T47D (cell line): ENCODE data around the gene MRNIP.

Experiments used
- DNase-seq, 2 experiments: peaks; one replicate each; pipeline versions ENCODE4 v3.0.0 to v3.0.0-alpha.2; 2011 to 2012; ENCODE audit warnings: low read depth in 1 of 2, low spot score in 1 of 2
- JUND ChIP-seq: IDR thresholded peaks from 2 replicates; pipeline ENCODE4 v1.6.1; 2012; ENCODE audit warnings: low read depth
- in situ Hi-C: cut with HindIII; loops from 2 replicates; pipeline ENCODE4 v1.10.0; 2016; ENCODE audit warnings: low sequenced_read_pairs, low pct_unique_long_range_greater_than_20kb

Gene MRNIP

DNA sequence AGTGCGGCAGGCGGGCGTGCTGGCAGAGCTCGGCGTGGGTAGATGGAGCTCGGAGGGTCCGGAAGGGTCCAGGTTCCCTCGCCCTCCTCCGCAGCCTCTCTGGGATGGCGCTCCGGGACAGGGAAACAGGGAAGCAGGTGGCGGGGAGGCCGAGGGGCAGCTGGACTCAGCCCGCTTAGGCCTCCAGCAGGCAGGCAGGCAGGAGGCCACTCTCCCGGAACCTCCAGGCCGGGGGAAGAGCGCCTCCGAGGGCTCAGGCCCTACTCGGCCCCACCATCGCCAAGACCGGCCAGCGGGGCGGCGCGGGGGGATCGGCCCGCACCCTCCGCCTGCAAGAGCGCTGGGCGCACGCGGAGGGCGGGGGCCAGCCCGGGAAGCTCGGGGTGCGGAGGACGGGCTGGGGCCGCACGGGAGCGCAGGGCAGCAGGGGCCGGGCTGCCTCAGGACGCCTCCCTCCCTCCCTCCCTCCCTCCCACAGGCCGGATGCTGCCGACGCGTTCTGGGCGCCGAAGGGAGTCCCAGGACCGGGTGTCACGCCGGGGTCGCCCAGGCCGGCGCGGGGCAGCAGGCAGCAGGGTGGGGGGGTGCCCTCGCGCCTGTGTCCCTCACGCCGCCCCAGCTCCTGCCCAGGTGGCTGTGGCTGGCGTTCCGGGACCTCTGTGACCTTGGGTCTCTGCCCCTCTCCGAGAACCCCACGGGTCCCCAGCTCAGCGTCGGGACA is 52.9 kb downstream of the MRNIP start:
- in situ Hi-C loops, result no loop called here
- DNase-seq, result peak; percentile 57 to 81
- no peak for TF ChIP-seq JUND

DNA sequence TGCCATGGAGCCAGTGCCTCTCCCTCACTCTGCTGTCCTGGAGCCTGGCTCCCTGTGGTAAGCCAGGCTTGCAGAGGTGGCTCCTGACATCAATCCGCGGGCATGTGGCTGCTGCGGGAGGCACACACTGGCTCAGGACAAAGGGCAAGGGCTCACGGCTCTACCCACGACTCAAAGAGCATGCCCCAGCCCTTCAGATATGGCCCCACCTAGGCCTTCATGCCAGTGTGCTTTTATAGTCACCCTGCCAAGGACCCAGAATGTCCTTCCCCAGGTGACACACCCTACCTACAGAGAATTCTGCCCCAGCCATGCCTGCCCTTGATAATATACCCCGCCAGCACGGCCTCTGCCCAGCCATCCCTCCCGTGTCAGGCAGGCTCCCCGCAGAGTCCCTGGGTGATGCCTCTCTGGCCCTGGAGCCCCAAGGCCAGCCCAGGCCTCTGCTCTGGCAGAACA is 53.5 kb downstream of the MRNIP start:
- no peak for DNase-seq
- no peak for TF ChIP-seq JUND
- in situ Hi-C loops, result no loop called here

DNA sequence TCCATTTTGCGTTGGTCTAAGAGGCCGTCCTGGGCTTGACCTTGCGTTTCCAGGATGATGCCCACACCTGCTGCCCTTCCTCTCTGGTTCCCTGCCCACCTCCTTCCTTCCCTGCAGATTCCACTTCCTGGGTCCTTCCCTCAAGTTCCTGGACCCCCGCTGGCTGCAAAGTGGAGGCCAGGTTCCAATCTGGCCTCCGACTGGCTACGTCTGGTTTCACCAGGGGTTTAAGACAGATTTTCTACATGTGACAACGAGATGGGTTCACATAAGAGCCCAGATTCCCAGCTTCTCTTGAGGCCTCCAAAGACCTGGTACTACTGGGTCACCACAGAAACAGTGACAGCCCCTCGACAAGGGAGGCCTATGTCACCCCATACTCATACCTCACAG is 54.1 kb downstream of the MRNIP start:
- DNase-seq, result no peak
- no peak for TF ChIP-seq JUND
- in situ Hi-C loops, result no loop called here

DNA sequence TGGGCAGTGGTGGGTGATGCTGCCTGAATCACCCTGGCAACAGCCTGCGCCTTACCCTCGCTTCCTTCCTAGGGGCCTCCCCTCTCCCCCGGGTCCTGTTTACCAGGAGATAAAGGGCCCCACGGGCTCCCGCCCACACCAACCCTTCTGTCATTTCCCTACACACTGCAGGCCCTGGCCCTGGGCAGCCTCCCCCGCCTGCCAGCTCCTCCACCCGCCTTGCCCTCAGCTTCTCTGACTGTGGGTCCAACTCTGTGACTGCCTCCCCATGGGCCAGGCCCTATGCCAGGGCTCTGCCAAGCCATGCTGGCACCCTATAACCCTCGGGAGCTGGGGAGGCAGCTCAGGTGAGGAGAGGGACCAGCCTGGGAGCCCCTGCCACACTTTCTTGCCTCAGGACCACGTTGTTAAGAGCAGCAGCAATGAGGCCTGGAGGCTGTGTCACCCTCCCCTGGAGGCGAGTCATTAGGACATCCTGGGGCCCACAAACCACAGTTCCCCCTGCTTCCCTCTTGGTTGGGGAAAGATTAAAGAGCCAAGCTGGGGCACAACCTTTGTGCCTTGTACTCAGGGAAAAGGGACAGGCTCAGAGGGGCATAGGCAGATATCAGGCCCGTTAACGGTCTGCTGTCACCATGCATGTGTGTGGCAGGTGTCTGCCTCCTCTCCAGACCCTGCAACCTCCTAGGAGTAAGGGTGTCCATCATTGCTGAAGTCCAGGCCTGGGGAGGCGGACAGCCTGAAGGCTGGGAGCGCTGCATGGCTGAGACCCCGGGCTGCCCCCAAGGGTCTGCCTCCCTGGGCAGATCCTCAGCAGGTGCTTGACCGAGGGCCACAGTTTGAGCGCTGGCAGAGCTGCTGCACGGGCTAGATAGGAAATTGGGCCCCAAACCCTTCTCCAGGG is 54.7 kb downstream of the MRNIP start:
- no peak for TF ChIP-seq JUND
- in situ Hi-C loops, result no loop called here
- DNase-seq, result no peak

DNA sequence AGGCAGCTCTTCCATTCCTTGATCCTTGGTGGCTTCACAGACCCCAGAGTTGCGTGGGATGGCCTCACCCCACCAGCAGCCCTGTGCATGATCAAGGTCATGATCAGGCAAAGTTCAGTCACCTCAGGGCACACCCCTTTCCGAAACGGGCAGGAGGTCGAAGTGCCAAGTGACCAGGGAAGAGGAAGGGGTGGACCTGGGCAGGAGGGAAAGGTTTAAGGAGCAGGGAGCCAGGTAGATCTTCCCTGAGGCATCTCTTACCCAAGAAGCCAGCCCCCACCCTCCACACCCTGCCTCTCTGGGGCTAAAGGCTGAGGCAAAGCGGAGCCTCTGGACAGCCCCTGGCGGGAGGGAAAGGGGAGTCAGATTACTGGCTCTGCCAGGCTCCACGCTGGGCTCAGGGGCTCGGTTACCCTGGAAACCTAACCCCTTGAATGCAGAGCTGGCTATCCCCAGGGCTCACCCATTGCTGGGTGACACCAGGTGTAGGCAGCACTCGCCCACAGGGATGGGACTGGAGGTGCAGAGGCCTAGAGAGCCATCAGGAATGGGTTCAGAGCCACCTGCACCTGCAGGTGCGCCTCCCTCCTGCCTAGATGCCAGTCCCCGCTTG is 55.6 kb downstream of the MRNIP start:
- TF ChIP-seq JUND, result no peak
- in situ Hi-C loops, result no loop called here
- no peak for DNase-seq

DNA sequence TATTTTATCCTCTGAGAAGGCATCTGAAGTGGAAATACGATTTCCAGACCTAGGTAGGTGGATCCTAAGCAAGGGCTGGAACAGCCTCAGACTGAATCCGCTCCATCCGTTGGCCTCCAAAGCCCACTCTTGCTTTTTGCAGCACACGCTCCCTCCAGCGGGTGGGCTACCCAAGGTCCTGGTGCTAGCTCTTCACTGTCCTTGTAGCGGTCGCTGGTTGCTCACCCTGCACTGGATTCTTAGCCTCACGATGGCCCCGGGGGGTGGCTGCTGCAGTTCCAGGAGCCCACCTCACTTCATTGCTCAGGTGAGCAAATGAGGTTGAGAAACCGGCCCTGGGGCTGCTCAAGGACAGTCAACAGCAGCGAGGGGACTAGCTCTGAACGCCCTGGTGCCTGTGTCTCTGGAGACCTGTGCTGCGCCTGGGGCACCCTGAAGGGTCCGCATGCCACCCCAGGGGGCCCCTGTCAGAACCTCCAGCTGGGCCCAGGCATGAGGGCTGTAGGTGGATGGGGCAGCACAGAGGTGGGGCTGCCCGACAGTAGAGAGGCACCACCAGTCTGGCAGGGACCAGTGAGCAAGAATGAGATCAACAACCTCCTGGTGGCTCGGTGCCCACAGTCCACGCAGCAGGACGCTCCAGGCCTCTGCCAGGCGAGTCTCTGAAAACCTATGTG is 56.3 kb downstream of the MRNIP start:
- no peak for TF ChIP-seq JUND
- DNase-seq, result no peak
- in situ Hi-C loops, result no loop called here

DNA sequence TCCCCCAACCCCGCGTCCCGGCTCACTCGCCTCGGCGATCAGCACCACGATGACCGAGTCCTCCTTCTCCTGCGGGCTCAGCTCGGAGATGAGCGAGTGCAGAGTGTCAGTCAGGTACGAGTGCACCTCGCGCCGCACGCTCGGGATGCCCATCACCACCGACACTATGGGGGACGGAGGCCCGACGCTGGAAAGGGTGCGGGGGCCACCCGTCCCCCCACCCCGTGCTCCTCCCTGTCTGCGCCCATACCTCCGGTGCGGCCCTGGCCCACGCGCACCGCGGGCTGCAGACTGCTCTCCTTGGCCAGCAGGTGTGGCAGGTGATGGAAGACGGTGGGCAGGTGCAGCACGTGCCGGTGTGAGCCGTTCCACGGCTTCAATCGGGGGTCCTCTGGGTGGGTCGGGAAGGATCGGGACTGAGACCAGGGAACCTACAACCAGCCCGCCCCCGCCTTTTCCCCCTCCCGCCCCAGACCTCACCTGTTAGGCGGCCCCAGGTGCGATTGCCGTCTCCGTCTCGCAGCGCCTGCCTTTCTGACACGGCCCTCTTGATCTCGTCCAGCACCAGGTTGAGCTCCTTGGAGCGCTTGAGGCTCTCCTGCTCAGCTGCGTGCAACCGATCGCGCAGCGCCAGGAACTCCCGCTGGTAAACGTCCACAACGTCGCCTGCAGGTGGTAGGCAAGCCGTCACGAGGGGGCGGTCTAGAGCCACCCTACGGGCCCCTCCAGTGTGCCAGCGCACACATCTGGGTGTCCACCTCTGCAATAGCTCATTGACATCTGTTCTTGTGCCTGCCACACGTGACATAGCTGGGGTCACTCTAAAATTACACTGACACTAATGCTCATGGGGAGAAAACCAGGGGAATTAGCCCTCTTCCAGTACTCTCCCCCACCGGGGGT is 57.1 kb downstream of the MRNIP start:
- no peak for DNase-seq
- in situ Hi-C loops, result no loop called here
- no peak for TF ChIP-seq JUND

DNA sequence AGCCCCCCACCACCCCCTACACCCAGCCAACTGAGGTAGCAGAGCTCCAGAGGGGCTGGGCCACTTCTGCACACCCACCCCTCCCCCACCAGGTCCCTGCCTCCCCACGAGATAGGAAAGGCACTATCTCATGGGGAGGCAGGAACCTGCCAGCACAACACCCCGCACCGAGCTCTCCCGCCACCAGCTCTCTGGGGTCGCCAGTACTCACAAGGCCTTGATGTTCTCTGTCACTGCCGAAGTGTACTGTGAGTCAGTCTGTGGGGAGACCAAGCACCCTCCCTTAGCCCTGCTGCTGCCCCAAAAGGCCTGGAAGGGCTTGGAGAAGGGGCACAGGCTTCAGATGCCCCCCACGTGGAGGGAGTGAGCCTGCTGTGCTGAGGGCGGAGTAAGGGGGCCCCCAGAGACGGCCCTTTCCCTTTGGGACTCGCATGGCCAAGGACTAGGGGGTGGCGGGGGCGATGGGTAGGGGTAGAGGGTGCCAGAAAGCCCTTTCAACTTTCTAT is 57.9 kb downstream of the MRNIP start:
- TF ChIP-seq JUND, result no peak
- DNase-seq, result no peak
- in situ Hi-C loops, result no loop called here

DNA sequence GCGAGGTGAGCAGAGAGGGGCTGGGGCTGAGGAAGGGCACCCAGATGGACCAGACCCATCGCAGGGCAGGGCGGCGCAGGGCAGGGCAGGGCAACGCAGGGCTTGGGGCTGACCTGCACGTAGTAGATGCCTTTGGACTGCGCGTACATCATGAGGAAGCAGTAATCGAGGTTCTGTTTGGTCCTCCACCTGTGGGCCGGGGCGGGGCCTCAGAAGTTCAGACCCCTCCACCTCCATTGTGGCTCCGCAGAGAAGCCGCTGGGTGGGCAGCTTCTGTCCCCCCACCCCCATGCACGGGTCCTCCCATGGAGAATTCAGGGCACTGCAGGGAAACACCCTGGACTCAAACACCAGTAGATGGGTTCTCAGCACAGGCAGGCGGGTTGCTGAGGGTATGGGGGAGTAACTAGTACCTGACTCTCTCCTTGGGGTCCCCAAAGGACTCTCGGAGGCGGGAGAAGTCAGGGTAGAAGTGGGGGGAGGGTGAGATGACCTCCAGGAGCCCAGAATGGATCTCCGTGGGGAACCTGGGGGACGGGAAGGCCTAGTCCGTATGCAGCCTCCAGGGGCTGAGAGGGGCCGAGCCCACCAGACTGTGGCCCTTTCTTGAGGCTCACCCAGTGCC is 58.4 kb downstream of the MRNIP start:
- DNase-seq, result no peak
- no peak for TF ChIP-seq JUND
- in situ Hi-C loops, result no loop called here

DNA sequence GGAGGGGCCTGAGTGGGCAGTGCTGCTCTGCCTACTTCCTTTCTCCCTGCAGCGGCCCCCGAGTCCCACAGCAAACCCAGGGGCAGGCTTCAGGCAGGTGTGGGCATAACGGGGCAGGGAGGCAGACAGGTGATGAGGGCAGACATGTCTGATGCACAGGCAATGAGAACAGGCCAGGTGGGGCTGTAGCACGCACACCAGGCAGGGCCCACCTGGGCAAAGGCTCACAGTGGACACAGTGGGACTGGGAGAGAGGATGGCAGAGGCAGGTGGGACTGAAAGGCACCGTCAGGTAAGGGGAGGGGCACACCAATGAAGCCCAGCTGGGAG is 59.0 kb downstream of the MRNIP start:
- DNase-seq, result no peak
- TF ChIP-seq JUND, result no peak
- in situ Hi-C loops, result no loop called here
